ENCODE results near the gene TBL1X. TPM values are rescaled to one million over a fixed set of nuclear protein-coding genes. Genes with fewer than 3 reads are reported as not detected.
"Not testable (repeated sequence)": the region's sequence is repeated elsewhere in the genome, so short reads cannot be mapped to it uniquely, and the experiment has no call there.

TBL1X gene
- total and polyA plus RNA-seq, 2 donors, result 6.8 to 11.5 TPM

DNA sequence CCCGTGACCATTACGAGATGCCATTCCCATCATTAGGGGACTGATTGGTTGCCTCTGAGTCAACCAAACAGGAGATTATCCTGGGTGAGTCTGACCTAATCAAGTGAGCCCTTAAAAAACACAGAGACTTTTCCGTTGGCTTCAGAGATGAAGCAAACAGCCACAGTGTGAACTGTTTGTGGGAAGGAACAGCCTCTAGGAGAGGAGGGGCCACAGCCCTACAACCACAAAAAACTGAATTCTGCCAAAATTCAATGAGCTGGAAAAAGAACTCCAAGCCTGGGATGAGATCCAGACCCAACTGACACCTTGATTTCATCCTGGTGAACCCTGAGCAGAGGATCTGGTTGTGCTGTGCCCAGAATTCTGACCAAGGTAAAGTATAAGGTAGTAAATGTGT lies 31.3 kb upstream of the TBL1X start:
- WGBS, result 86% methylated on average over 3 of the region's 3 CpGs

DNA sequence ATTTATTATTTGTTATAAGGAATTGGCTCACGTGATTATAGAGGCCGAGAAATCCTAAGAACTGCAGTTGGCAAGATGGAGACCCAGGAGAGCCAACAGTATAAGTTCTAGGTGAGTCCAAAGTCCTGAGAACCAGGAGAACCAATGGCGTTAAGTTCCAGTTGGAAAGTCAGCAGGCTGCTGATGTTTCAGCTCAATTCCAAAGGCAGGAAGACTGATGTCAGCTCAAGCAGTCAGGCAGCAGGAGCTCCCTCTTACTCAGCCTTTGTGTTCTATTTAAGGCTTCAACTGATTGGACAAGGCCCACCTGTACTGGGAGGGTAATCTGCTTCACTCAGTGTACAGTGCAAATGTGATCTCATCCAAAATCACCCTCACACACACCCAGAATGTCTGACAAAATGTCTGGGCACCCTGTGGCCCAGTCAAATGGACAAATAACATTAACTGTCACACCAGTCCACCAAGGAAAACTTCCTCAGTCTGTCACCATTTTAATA lies 30.8 kb upstream of the TBL1X start:
- Histone ChIP-seq H3K27ac (ENCODE audit: low read depth in 1 of 2, low read length in 1 of 2) (no peak overlapping the region), H3K4me3 (ENCODE audit: low read length in 2 of 2) (no peak overlapping the region), H3K4me1 (ENCODE audit: control insufficient read depth in 2 of 2, insufficient read depth in 2 of 2, low read length in 2 of 2) (peaks cover 0 to 14% of the 10 kb centered on the region in 2 donors), H3K27me3 (ENCODE audit: control insufficient read depth in 2 of 2, insufficient read depth in 1 of 2, low read length in 1 of 2) (no peaks in the 10 kb centered on the region), H3K36me3 (ENCODE audit: control insufficient read depth in 2 of 2, insufficient read depth in 2 of 2, low read length in 1 of 2) (no peaks in the 10 kb centered on the region), H3K9me3 (ENCODE audit: control insufficient read depth in 2 of 2, insufficient read depth in 1 of 2, low read length in 1 of 2) (no peaks in the 10 kb centered on the region)
- 93% methylated on average over 3 of the region's 3 CpGs for WGBS
- no peak for DNase-seq (ENCODE audit: low read depth in 6 of 9, low spot score in 9 of 9)

More for the DNA sequence above, 31.3 kb upstream of the TBL1X start:
- H3K27me3 ChIP-seq (ENCODE audit: control insufficient read depth in 2 of 2, insufficient read depth in 1 of 2, low read length in 1 of 2), result no peaks in the 10 kb centered on the region
- no peak overlapping the region for H3K27ac ChIP-seq (ENCODE audit: low read depth in 1 of 2, low read length in 1 of 2)
- no peak for DNase-seq (ENCODE audit: low read depth in 6 of 9, low spot score in 9 of 9)
- H3K4me1 ChIP-seq (ENCODE audit: control insufficient read depth in 2 of 2, insufficient read depth in 2 of 2, low read length in 2 of 2), result peaks cover 0 to 14% of the 10 kb centered on the region in 2 donors
- H3K4me3 ChIP-seq (ENCODE audit: low read length in 2 of 2), result no peak overlapping the region
- no peaks in the 10 kb centered on the region for H3K36me3 ChIP-seq (ENCODE audit: control insufficient read depth in 2 of 2, insufficient read depth in 2 of 2, low read length in 1 of 2)
- H3K9me3 ChIP-seq (ENCODE audit: control insufficient read depth in 2 of 2, insufficient read depth in 1 of 2, low read length in 1 of 2), result no peaks in the 10 kb centered on the region

DNA sequence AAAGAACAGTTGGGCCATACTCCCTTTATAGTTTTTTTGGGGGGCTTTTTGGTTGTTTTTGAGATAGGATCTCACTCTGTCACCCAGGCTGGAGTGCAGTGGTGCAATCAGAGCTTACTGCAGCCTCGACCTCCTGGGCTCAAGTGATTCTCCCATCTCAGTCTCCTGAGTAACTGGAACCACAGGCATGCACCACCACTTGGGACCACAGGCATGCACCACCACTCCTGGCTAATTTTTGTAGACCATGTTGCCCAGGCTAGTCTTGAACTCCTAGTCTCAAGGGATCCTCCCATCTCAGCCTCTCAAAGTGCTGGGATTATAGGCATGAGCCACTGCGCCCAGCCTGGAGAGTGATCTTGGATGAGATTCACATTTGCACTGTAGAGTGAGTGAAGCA lies 29.8 kb upstream of the TBL1X start:
- H3K9me3 ChIP-seq (ENCODE audit: control insufficient read depth in 2 of 2, insufficient read depth in 1 of 2, low read length in 1 of 2); H3K4me3 ChIP-seq (ENCODE audit: low read length in 2 of 2); H3K36me3 ChIP-seq (ENCODE audit: control insufficient read depth in 2 of 2, insufficient read depth in 2 of 2, low read length in 1 of 2); H3K27ac ChIP-seq (ENCODE audit: low read depth in 1 of 2, low read length in 1 of 2); H3K27me3 ChIP-seq (ENCODE audit: control insufficient read depth in 2 of 2, insufficient read depth in 1 of 2, low read length in 1 of 2); DNase-seq (ENCODE audit: low read depth in 6 of 9, low spot score in 9 of 9): not testable (repeated sequence)
- peaks cover 0 to 14% of the 10 kb centered on the region in 2 donors for H3K4me1 ChIP-seq (ENCODE audit: control insufficient read depth in 2 of 2, insufficient read depth in 2 of 2, low read length in 2 of 2)
- WGBS, result 94% methylated on average over 2 of the region's 2 CpGs

DNA sequence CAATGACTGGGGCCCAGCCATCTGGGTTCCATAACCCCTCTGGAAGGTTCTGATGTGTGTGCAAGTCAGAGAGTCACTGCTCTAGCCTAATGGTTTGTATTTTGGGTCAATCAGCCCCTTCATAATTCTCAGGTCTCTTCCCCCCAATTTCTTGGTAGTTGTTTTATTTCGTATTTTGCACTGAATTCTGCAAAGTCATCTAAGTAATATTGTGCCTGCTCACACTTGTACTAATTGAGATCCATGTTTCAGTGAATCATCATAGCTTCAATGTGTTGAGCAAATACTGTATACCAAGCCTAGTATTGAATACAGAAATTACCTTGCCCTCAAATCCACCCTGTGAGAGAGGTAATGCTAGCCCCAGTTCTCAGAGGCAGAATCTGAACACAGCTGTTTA lies 28.0 kb upstream of the TBL1X start:
- H3K36me3 ChIP-seq (ENCODE audit: control insufficient read depth in 2 of 2, insufficient read depth in 2 of 2, low read length in 1 of 2), result no peaks in the 10 kb centered on the region
- H3K27me3 ChIP-seq (ENCODE audit: control insufficient read depth in 2 of 2, insufficient read depth in 1 of 2, low read length in 1 of 2), result no peaks in the 10 kb centered on the region
- WGBS, result 90% methylated on average over 1 of the region's 1 CpG
- peaks cover 0 to 14% of the 10 kb centered on the region in 2 donors for H3K4me1 ChIP-seq (ENCODE audit: control insufficient read depth in 2 of 2, insufficient read depth in 2 of 2, low read length in 2 of 2)
- H3K27ac ChIP-seq (ENCODE audit: low read depth in 1 of 2, low read length in 1 of 2), result no peak overlapping the region
- H3K4me3 ChIP-seq (ENCODE audit: low read length in 2 of 2), result no peak overlapping the region
- DNase-seq (ENCODE audit: low read depth in 6 of 9, low spot score in 9 of 9), result peak in 2 of 9 donors; percentile 5 to 41
- no peaks in the 10 kb centered on the region for H3K9me3 ChIP-seq (ENCODE audit: control insufficient read depth in 2 of 2, insufficient read depth in 1 of 2, low read length in 1 of 2)

DNA sequence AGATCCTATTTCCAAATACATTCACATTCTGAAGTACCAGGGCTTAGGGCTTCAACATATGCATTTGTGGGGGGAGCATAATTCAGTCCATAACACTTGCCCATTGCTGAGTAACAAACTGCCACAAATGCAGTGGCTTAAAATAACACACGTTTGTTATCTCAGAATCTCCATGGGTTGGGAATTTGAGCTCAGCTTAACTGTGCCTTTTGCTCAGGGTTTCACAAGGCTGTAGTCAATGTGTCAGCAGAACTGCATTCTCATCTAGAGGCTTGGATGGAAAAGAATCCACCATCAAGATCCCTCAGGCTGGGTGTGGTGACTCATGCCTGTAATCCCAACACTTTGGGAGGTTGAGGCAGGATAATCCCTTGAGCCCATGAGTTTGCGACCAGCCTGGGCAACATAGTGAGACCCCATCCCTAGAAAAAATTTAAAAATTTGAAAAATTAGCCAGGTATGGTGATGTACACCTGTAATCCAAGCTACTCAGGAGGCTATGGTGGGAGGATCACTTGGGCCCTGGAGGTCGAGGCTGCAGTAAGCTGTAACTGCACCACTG lies 25.8 kb upstream of the TBL1X start:
- Histone ChIP-seq H3K27ac (ENCODE audit: low read depth in 1 of 2, low read length in 1 of 2) (no peak overlapping the region), H3K4me1 (ENCODE audit: control insufficient read depth in 2 of 2, insufficient read depth in 2 of 2, low read length in 2 of 2) (peaks cover 0 to 7% of the 10 kb centered on the region in 2 donors), H3K9me3 (ENCODE audit: control insufficient read depth in 2 of 2, insufficient read depth in 1 of 2, low read length in 1 of 2) (no peaks in the 10 kb centered on the region), H3K4me3 (ENCODE audit: low read length in 2 of 2) (no peak overlapping the region), H3K36me3 (ENCODE audit: control insufficient read depth in 2 of 2, insufficient read depth in 2 of 2, low read length in 1 of 2) (no peaks in the 10 kb centered on the region), H3K27me3 (ENCODE audit: control insufficient read depth in 2 of 2, insufficient read depth in 1 of 2, low read length in 1 of 2) (no peaks in the 10 kb centered on the region)
- no peak for DNase-seq (ENCODE audit: low read depth in 6 of 9, low spot score in 9 of 9)
- 93% methylated on average over 3 of the region's 3 CpGs for WGBS

DNA sequence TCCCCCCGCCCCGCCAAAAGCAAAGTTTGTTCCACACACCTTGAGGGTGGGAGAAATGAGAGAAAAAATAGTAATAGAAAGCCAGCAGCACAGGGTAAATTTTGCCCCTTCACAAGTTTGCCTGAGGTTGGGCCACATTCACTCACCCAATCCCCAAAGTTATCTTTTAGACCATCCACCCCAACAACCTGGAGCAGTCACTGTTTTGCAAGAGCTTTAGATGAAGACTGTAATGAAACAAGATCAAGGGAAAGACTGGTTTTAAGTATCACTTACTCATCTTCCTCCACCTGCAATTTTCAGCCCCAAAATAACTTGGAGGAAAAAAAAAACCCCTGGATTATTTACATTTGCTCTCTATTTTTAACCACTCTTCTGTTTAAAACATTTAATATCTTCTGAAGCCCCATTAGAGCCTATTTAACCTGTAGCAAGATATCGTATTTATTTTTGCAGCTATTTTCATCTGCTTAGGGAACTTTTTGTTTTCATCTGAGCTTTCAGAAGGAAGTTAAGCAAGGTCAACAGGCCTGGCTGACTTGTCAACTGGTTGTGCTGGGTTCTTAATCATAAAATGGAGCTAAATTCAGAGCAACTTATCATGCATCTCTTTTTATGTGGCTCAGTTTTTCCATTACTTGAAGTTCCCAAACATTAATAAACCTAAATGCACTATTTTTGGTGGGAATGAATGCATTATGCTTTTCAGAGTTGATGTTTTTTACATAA lies 24.6 kb upstream of the TBL1X start:
- 86% methylated on average over 3 of the region's 3 CpGs for WGBS
- DNase-seq (ENCODE audit: low read depth in 6 of 9, low spot score in 9 of 9), result no peak
- H3K9me3 ChIP-seq (ENCODE audit: control insufficient read depth in 2 of 2, insufficient read depth in 1 of 2, low read length in 1 of 2), result no peaks in the 10 kb centered on the region
- no peak overlapping the region for H3K27ac ChIP-seq (ENCODE audit: low read depth in 1 of 2, low read length in 1 of 2)
- H3K36me3 ChIP-seq (ENCODE audit: control insufficient read depth in 2 of 2, insufficient read depth in 2 of 2, low read length in 1 of 2), result no peaks in the 10 kb centered on the region
- H3K4me1 ChIP-seq (ENCODE audit: control insufficient read depth in 2 of 2, insufficient read depth in 2 of 2, low read length in 2 of 2), result peaks cover 0 to 13% of the 10 kb centered on the region in 2 donors
- no peaks in the 10 kb centered on the region for H3K27me3 ChIP-seq (ENCODE audit: control insufficient read depth in 2 of 2, insufficient read depth in 1 of 2, low read length in 1 of 2)
- H3K4me3 ChIP-seq (ENCODE audit: low read length in 2 of 2), result no peak overlapping the region

DNA sequence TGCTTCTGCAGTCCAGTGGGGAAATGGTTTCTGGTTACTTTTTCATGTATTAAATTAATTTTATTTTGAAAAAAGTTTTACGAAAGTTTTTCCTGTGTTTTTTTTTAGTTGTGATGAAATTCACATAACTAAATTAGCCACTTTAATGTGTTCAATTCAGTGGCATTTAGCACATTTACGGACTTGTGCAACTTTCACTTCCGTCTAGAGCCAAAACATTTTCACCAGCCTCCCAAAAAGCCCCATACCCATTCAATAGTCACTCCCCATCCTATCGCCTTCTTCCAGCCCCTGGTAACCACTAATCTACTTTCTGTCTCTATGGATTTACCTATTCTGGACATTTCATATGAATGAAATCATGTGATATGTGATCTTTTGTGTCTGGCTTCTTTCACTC lies 22.8 kb upstream of the TBL1X start:
- 71% methylated on average over 4 of the region's 4 CpGs for WGBS

DNA sequence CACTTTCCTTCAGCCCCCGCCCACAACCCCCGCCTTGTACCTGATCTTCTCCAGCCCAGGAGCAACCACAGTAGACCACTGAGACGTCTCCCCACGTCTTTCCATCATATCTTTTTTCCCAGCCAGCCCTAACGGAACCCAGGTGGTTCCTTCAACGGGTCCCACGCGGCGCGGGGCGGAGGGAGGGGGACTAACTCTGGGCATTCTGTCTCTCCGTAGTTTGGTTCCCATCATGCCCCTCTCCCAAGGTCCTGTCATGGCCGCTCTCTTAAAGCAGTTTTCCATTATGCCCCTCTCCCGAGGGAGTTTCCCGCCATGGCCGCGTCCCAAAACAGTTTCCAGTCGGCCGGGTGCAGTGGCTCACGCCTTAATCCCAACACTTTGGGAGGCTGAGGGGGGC lies 21.5 kb upstream of the TBL1X start:
- no peak for DNase-seq (ENCODE audit: low read depth in 6 of 9, low spot score in 9 of 9)
- Histone ChIP-seq H3K27me3 (ENCODE audit: control insufficient read depth in 2 of 2, insufficient read depth in 1 of 2, low read length in 1 of 2) (no peaks in the 10 kb centered on the region), H3K4me3 (ENCODE audit: low read length in 2 of 2) (no peak overlapping the region), H3K27ac (ENCODE audit: low read depth in 1 of 2, low read length in 1 of 2) (no peak overlapping the region), H3K9me3 (ENCODE audit: control insufficient read depth in 2 of 2, insufficient read depth in 1 of 2, low read length in 1 of 2) (no peaks in the 10 kb centered on the region), H3K4me1 (ENCODE audit: control insufficient read depth in 2 of 2, insufficient read depth in 2 of 2, low read length in 2 of 2) (peaks cover 0 to 6% of the 10 kb centered on the region in 2 donors), H3K36me3 (ENCODE audit: control insufficient read depth in 2 of 2, insufficient read depth in 2 of 2, low read length in 1 of 2) (no peaks in the 10 kb centered on the region)
- 92% methylated on average over 20 of the region's 20 CpGs for WGBS

More for the DNA sequence above, 22.8 kb upstream of the TBL1X start:
- Histone ChIP-seq H3K36me3 (ENCODE audit: control insufficient read depth in 2 of 2, insufficient read depth in 2 of 2, low read length in 1 of 2) (no peaks in the 10 kb centered on the region), H3K27me3 (ENCODE audit: control insufficient read depth in 2 of 2, insufficient read depth in 1 of 2, low read length in 1 of 2) (no peaks in the 10 kb centered on the region), H3K9me3 (ENCODE audit: control insufficient read depth in 2 of 2, insufficient read depth in 1 of 2, low read length in 1 of 2) (no peaks in the 10 kb centered on the region), H3K4me1 (ENCODE audit: control insufficient read depth in 2 of 2, insufficient read depth in 2 of 2, low read length in 2 of 2) (peaks cover 0 to 11% of the 10 kb centered on the region in 2 donors), H3K27ac (ENCODE audit: low read depth in 1 of 2, low read length in 1 of 2) (no peak overlapping the region), H3K4me3 (ENCODE audit: low read length in 2 of 2) (no peak overlapping the region)
- no peak for DNase-seq (ENCODE audit: low read depth in 6 of 9, low spot score in 9 of 9)

DNA sequence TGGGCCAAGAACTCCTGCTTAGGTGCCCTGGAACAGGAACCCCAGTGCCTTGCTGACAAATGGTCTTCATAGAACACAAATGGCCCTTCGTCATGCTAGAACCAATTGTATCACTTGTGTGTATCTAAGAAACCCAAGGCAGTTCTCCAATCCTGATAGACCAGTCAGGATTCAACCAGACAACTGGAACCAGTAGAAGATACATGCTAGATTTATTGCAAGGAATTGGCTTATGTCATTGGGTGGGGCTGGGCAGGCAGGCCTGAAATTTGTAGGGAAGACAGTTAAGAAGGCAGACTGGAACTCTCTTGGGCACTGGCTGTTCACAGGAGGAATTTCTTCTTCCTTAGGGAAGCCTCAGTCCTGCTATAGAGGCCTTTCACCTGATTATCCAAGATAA lies 17.0 kb upstream of the TBL1X start:
- DNase-seq (ENCODE audit: low read depth in 6 of 9, low spot score in 9 of 9), result no peak
- Histone ChIP-seq H3K4me1 (ENCODE audit: control insufficient read depth in 2 of 2, insufficient read depth in 2 of 2, low read length in 2 of 2) (peaks cover 0 to 6% of the 10 kb centered on the region in 2 donors), H3K36me3 (ENCODE audit: control insufficient read depth in 2 of 2, insufficient read depth in 2 of 2, low read length in 1 of 2) (no peaks in the 10 kb centered on the region), H3K9me3 (ENCODE audit: control insufficient read depth in 2 of 2, insufficient read depth in 1 of 2, low read length in 1 of 2) (no peaks in the 10 kb centered on the region), H3K4me3 (ENCODE audit: low read length in 2 of 2) (no peak overlapping the region), H3K27me3 (ENCODE audit: control insufficient read depth in 2 of 2, insufficient read depth in 1 of 2, low read length in 1 of 2) (no peaks in the 10 kb centered on the region), H3K27ac (ENCODE audit: low read depth in 1 of 2, low read length in 1 of 2) (no peak overlapping the region)
- WGBS, result 98% methylated on average over 1 of the region's 1 CpG
